SK-N-SH (cell line): Measurements from ENCODE around the gene FAM168A. TPM values are rescaled to one million over a fixed set of nuclear protein-coding genes. Genes with fewer than 3 reads are reported as not detected.

ENCODE experiments used
- CTCF ChIA-PET: fragments of 300-600, 350-600 bp; formaldehyde crosslinking; extraction: SDS; loops from one replicate; lab custom pipeline; 2021; lab: Yijun Ruan, JAX
- POLR2A ChIA-PET: fragments of 350-600 bp; sonication (Branson Sonifier 250); formaldehyde crosslinking; extraction: SDS; loops from one replicate; lab custom pipeline; 2020; ENCODE audit warnings: antibody characterized with exemption, inconsistent platforms; lab: Yijun Ruan, JAX
- DNase-seq: peaks from one replicate; pipeline ENCODE4 v3.0.0; 2012
- H2AFZ ChIP-seq: fragments of 200-600 bp; sonication (generic); 2 replicates; pipeline ENCODE4 v1.8.1; 2016; ENCODE audit warnings: antibody characterized with exemption, mild to moderate bottlenecking, low read depth
- H3F3A ChIP-seq: fragments of 200-600 bp; sonication (generic); replicated peaks from 2 replicates; pipeline ENCODE3; 2016; ENCODE audit warnings: antibody characterized with exemption, mild to moderate bottlenecking; ENCODE audit not compliant: insufficient read depth
- H3K27ac ChIP-seq, 2 experiments: fragments of 200-500 bp in 1 of 2; fragments of 200-600 bp in 1 of 2; sonication (Bioruptor generic) in 1 of 2; sonication (generic), shearing (Covaris generic) in 1 of 2; 2 replicates each; pipeline versions ENCODE4 v1.5.1 to v1.6.1; 2014 to 2016; ENCODE audit warnings: low read depth in 2 of 2, inconsistent platforms in 1 of 2, low read length in 1 of 2, mild to moderate bottlenecking in 1 of 2, mixed read lengths in 1 of 2
- H3K27me3 ChIP-seq: fragments of 200-600 bp; sonication (generic), shearing (Covaris generic); 2 replicates; pipeline ENCODE4 v1.6.1; 2016; ENCODE audit warnings: mixed run types; ENCODE audit not compliant: insufficient read depth
- H3K36me3 ChIP-seq, 2 experiments: fragments of 200-500 bp in 1 of 2; fragments of 200-600 bp in 1 of 2; sonication (Bioruptor generic) in 1 of 2; sonication (generic) in 1 of 2; replicated peaks in 1 of 2; 2 replicates each; pipeline versions ENCODE3 to v1.5.1; 2014 to 2016; ENCODE audit warnings: low read length in 1 of 2, mild to moderate bottlenecking in 1 of 2; ENCODE audit not compliant: insufficient read depth in 2 of 2, control insufficient read depth in 1 of 2
- H3K4me1 ChIP-seq, 2 experiments: fragments of 200-500 bp in 1 of 2; fragments of 200-600 bp in 1 of 2; sonication (Bioruptor generic) in 1 of 2; sonication (generic), shearing (Covaris generic) in 1 of 2; 2 replicates each; pipeline versions ENCODE4 v1.5.1 to v1.6.1; 2014 to 2016; ENCODE audit warnings: low read depth in 1 of 2, low read length in 1 of 2, mixed run types in 1 of 2; ENCODE audit not compliant: insufficient read depth in 2 of 2, control insufficient read depth in 1 of 2
- H3K4me2 ChIP-seq: fragments of 200-600 bp; sonication (generic), shearing (Covaris generic); 2 replicates; pipeline ENCODE4 v1.6.1; 2017; ENCODE audit warnings: mixed run types
- H3K4me3 ChIP-seq, 2 experiments: fragments of 200-500 bp in 1 of 2; fragments of 200-600 bp in 1 of 2; sonication (Bioruptor generic) in 1 of 2; sonication (generic), shearing (Covaris generic) in 1 of 2; 2 replicates each; pipeline versions ENCODE4 v1.5.1 to v1.8.1; 2014 to 2016; ENCODE audit warnings: low read depth in 2 of 2, inconsistent platforms in 1 of 2, low read length in 1 of 2, mild to moderate bottlenecking in 1 of 2, mixed read lengths in 1 of 2, moderate library complexity in 1 of 2
- H3K79me2 ChIP-seq: fragments of 200-600 bp; sonication (generic); 2 replicates; pipeline ENCODE4 v1.8.1; 2017; ENCODE audit warnings: mild to moderate bottlenecking; ENCODE audit not compliant: insufficient read depth
- H3K9ac ChIP-seq: fragments of 200-600 bp; sonication (generic); 2 replicates; pipeline ENCODE4 v1.6.1; 2017; ENCODE audit warnings: mixed run types
- H3K9me2 ChIP-seq: fragments of 200-600 bp; sonication (generic); 2 replicates; pipeline ENCODE4 v1.6.1; 2017; ENCODE audit warnings: mixed run types
- H3K9me3 ChIP-seq: fragments of 200-600 bp; sonication (generic); 2 replicates; pipeline ENCODE4 v1.6.1; 2017; ENCODE audit warnings: mixed run types, mild to moderate bottlenecking, moderate library complexity
- H4K20me1 ChIP-seq: fragments of 200-600 bp; sonication (generic); 2 replicates; pipeline ENCODE4 v1.6.1; 2017; ENCODE audit warnings: mild to moderate bottlenecking, mixed run types; ENCODE audit not compliant: insufficient read depth
- CTCF ChIP-seq: fragments of 200-600 bp; sonication (generic); IDR thresholded peaks from 2 replicates; pipeline ENCODE4 v1.6.1; 2017; ENCODE audit warnings: antibody characterized with exemption, mild to moderate bottlenecking, moderate library complexity
- ELF1 ChIP-seq: IDR thresholded peaks from 2 replicates; pipeline ENCODE4 v1.4.0; 2012
- EZH2phosphoT487 ChIP-seq: fragments of 200-600 bp; sonication (generic); IDR thresholded peaks from 2 replicates; pipeline ENCODE4 v1.6.1; 2017; ENCODE audit warnings: low read depth, mixed run types, mild to moderate bottlenecking, antibody characterized with exemption, moderate library complexity, borderline replicate concordance
- FOSL2 ChIP-seq: IDR thresholded peaks from 2 replicates; pipeline ENCODE4 v1.4.0; 2012; ENCODE audit warnings: low read depth, mild to moderate bottlenecking, moderate library complexity, borderline replicate concordance
- FOXJ3 ChIP-seq: sonication (generic); formaldehyde crosslinking; IDR thresholded peaks from 2 replicates; pipeline ENCODE4 v1.5.1; 2020; ENCODE audit warnings: mild to moderate bottlenecking, missing genetic modification reagents
- IRF3 ChIP-seq: fragments of 150-350 bp; IDR thresholded peaks from 2 replicates; pipeline ENCODE4 v1.6.1; 2016; ENCODE audit warnings: mild to moderate bottlenecking, low read depth, low read length
- JUND ChIP-seq: IDR thresholded peaks from 2 replicates; pipeline ENCODE4 v1.4.0; 2012
- MEF2A ChIP-seq: IDR thresholded peaks from 2 replicates; pipeline ENCODE4 v1.4.0; 2012; ENCODE audit warnings: low read depth, borderline replicate concordance
- NRF1 ChIP-seq: IDR thresholded peaks from 2 replicates; pipeline ENCODE4 v1.6.1; 2012; ENCODE audit warnings: low read depth, mild to moderate bottlenecking, low read length
- REST ChIP-seq: IDR thresholded peaks from 2 replicates; pipeline ENCODE4 v1.6.1; 2012; ENCODE audit warnings: mild to moderate bottlenecking, low read depth, low read length, moderate library complexity
- RXRA ChIP-seq: IDR thresholded peaks from 2 replicates; pipeline ENCODE4 v1.4.0; 2012; ENCODE audit warnings: low read depth, mild to moderate bottlenecking, borderline replicate concordance
- SMC3 ChIP-seq: IDR thresholded peaks from 2 replicates; pipeline ENCODE4 v1.6.1; 2012; ENCODE audit warnings: low read depth, low read length, improper control_type of control experiment
- TCF12 ChIP-seq: IDR thresholded peaks from 2 replicates; pipeline ENCODE4 v1.4.0; 2012
- USF2 ChIP-seq: fragments of 150-350 bp; IDR thresholded peaks from 2 replicates; pipeline ENCODE4 v1.6.1; 2017; ENCODE audit warnings: antibody characterized with exemption, low read length, low read depth, borderline replicate concordance
- YY1 ChIP-seq: IDR thresholded peaks from 2 replicates; pipeline ENCODE4 v1.4.0; 2012; ENCODE audit warnings: low read depth, mild to moderate bottlenecking
- WGBS: methylation state at CpG from one replicate; pipeline ENCODE4 v1.1.6; 2017; ENCODE audit warnings: low lambda C conversion rate; 5-methylcytosine and 5-hydroxymethylcytosine counted together
- polyA plus RNA-seq, 3 experiments: library from polyadenylated mRNA; depleted of rRNA; stranded (reverse); fragments of >200 nt; gene quantifications; 2 replicates each; pipeline ENCODE4 v1.2.3, GENCODE V29; 2012

Gene FAM168A
- polyA plus RNA-seq, 1 of the 3 experiments (the other 2 are of a cell fraction), result 17.8 TPM

- H4K20me1 ChIP-seq, result no peaks in the 10 kb centered on the region; the same call in 1 of the 2 replicates
- POLR2A ChIA-PET, result no interaction called here
Observed at GRCh38 chr11:73516080-73516479, 81.8 kb downstream of the FAM168A start.

GRCh38 chr11:73513707-73514106, 84.2 kb downstream of the FAM168A start:
- 71% methylated on average over 2 of the region's 2 CpGs for WGBS
- H2AFZ ChIP-seq, result no peak overlapping the region
- ChIA-PET POLR2A (no interaction called here), CTCF (interaction anchor here (0.6 kb wide), 1 partner anchor 13 kb away, joined by 3 read pairs; no protein-coding TSS in a partner anchor)
- H3K9ac ChIP-seq, result no peak overlapping the region
- no peak overlapping the region for H3K4me3 ChIP-seq
- no peaks in the 10 kb centered on the region for H3K9me2 ChIP-seq
- H3K4me1 ChIP-seq, result no peaks in the 10 kb centered on the region; a peak in 2 of 4 replicates
- TF ChIP-seq NRF1 (no peak), EZH2phosphoT487 (no peak), CTCF (no peak), SMC3 (no peak), USF2 (no peak), YY1 (no peak), MEF2A (no peak), FOSL2 (no peak), FOXJ3 (CRISPR knock-in tag) (no peak)
- H3K36me3 ChIP-seq, result no peaks in the 10 kb centered on the region
- H3K9me3 ChIP-seq, result no peaks in the 10 kb centered on the region
- peaks cover 10% of the 10 kb centered on the region for H3K79me2 ChIP-seq
- H3F3A ChIP-seq, result no peaks in the 10 kb centered on the region
- H4K20me1 ChIP-seq, result no peaks in the 10 kb centered on the region; the same call in 1 of the 2 replicates
- no peak for DNase-seq
- H3K4me2 ChIP-seq, result no peak overlapping the region
- H3K27ac ChIP-seq, result no peak overlapping the region
- no peaks in the 10 kb centered on the region for H3K27me3 ChIP-seq

More at GRCh38 chr11:73516080-73516479, 81.8 kb downstream of the FAM168A start:
- no peak for TF ChIP-seq JUND
- no peak for TF ChIP-seq NRF1
- TF ChIP-seq REST, result no peak
- no peak for TF ChIP-seq IRF3
- no peak for TF ChIP-seq TCF12
- no peak for TF ChIP-seq ELF1
- TF ChIP-seq RXRA, result no peak
- Histone ChIP-seq H2AFZ (no peak overlapping the region), H3K27ac (no peak overlapping the region), H3K4me2 (no peak overlapping the region), H3K79me2 (peaks cover 15% of the 10 kb centered on the region), H3K27me3 (no peaks in the 10 kb centered on the region), H3K9ac (no peak overlapping the region), H3K9me2 (no peaks in the 10 kb centered on the region), H3K4me3 (no peak overlapping the region), H3K4me1 (peaks cover 3 to 16% of the 10 kb centered on the region in 2 experiments), H3F3A (peaks cover under 1% of the 10 kb centered on the region), H3K36me3 (peaks cover 0 to 3% of the 10 kb centered on the region in 2 experiments), H3K9me3 (no peaks in the 10 kb centered on the region)
- no peak for DNase-seq
- CTCF ChIA-PET, result interaction anchor here (0.8 kb wide), 1 partner anchor 14 kb away, joined by 5 read pairs; no protein-coding TSS in a partner anchor
